ENCODE measurements around the gene HIVEP3. TPM values are rescaled to one million over a fixed set of nuclear protein-coding genes. Genes with fewer than 3 reads are reported as not detected.

HIVEP3 gene
- total and polyA plus RNA-seq, 2 experiments from 2014 or later, result 0.57 to 5.9 TPM

DNA sequence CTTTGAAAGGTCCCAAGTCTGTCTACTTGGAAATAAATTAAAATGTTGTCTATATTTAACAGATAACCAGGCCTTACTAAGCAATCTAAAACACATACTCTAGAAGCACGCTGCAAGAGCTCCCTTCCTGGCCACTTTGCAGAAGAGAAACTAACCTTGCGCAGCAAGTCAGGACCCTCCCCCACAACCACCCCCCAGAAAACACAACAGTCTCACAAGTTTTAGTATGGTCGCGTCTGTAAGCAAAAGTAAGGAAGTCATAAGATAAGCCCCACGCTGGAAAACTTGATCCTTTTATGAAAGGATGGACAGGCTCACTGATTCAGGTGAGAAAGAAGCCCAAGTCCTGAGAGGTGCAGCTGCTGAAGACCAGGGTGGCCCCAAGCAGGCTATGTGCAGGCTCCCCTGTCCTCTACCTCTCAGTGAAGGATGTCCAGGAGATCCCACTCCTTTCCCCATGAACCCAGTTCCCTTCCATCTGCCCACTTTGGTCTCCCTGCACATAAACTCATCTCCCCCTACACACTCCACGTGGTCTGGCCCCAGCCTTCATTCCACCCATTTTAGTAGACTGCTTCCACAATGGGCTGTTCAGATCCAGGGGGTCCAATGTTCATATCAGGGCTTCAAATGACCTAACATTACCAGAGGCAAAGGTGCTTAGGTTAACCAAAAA, 23.8 kb downstream of the HIVEP3 start:
- Histone ChIP-seq H3K79me2 (no peaks in the 10 kb centered on the region), H3K9me3 (ENCODE audit: low read depth) (no peaks in the 10 kb centered on the region), H3K36me3 (replicated peaks; ENCODE audit: insufficient read depth, low read depth) (no peaks in the 10 kb centered on the region), H3K27me3 (no peaks in the 10 kb centered on the region), H3K9me2 (replicated peaks; ENCODE audit: insufficient read depth) (no peaks in the 10 kb centered on the region), H4K20me1 (ENCODE audit: insufficient read depth, poor library complexity, severe bottlenecking) (no peaks in the 10 kb centered on the region), H3K27ac (peak overlapping the region; percentile 28), H3K4me3 (no peak overlapping the region), H3K4me1 (ENCODE audit: insufficient read depth) (peaks cover 7% of the 10 kb centered on the region), H3K4me2 (no peak overlapping the region), H2AFZ (no peak overlapping the region)
- no peak for DNase-seq (ENCODE audit: low spot score)
- WGBS (ENCODE audit: low lambda C conversion rate, missing lambda C conversion rate), result 80% methylated on average over 6 of the region's 6 CpGs
- TF ChIP-seq EZH2 (IDR thresholded peaks at IDR 0.05; ENCODE audit: borderline replicate concordance), result no peak

DNA sequence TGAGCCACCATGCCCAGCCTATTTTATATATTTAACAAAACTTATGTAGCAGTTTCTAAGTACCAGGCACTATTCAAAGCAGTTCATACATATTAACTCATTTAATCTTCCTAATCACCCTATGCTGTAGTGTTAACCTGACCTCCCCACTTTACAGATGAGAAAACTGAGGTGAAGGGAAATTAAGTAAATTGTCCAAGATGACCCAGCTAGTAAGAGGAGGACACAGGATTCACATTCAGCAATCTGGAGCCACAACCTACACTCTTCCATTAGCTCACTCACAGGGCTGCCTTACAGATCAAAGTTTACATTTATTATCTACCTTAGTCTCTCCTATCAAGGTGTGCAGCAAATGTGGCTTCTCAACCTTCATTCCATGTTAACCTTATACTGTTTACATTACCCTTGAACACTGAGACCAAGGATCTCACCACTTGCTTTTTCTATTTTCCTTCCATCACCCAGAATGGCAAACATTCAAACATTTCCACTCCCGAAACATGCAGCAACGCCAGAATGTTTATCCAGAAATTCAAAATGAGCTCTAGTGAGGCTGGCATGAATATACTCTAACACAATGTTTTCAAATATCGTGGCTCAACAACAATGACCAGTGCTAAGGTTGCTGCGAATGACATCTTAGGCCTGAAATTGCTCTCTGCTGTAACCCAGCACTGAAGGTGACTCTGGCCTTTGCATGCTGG, 24.5 kb downstream of the HIVEP3 start:
- WGBS (ENCODE audit: low lambda C conversion rate, missing lambda C conversion rate), result 56% methylated on average over 4 of the region's 4 CpGs
- no peaks in the 10 kb centered on the region for H3K9me2 ChIP-seq (replicated peaks; ENCODE audit: insufficient read depth)
- peak overlapping the region; percentile 53 for H3K27ac ChIP-seq
- TF ChIP-seq, protein P1, sequence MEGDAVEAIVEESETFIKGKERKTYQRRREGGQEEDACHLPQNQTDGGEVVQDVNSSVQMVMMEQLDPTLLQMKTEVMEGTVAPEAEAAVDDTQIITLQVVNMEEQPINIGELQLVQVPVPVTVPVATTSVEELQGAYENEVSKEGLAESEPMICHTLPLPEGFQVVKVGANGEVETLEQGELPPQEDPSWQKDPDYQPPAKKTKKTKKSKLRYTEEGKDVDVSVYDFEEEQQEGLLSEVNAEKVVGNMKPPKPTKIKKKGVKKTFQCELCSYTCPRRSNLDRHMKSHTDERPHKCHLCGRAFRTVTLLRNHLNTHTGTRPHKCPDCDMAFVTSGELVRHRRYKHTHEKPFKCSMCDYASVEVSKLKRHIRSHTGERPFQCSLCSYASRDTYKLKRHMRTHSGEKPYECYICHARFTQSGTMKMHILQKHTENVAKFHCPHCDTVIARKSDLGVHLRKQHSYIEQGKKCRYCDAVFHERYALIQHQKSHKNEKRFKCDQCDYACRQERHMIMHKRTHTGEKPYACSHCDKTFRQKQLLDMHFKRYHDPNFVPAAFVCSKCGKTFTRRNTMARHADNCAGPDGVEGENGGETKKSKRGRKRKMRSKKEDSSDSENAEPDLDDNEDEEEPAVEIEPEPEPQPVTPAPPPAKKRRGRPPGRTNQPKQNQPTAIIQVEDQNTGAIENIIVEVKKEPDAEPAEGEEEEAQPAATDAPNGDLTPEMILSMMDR (IDR thresholded peaks at IDR 0.05; ENCODE audit: poor library complexity), result no peak
- TF ChIP-seq EZH2 (IDR thresholded peaks at IDR 0.05; ENCODE audit: borderline replicate concordance) (no peak), EZH2phosphoT487 (IDR thresholded peaks at IDR 0.05; ENCODE audit: low read depth, severe bottlenecking, unreplicated experiment) (no peak)
- H3K27me3 ChIP-seq, result no peaks in the 10 kb centered on the region
- H3K4me3 ChIP-seq, result no peak overlapping the region
- no peak for DNase-seq (ENCODE audit: low spot score)
- H3K4me1 ChIP-seq (ENCODE audit: insufficient read depth), result peaks cover 7% of the 10 kb centered on the region
- no peaks in the 10 kb centered on the region for H3K36me3 ChIP-seq (replicated peaks; ENCODE audit: insufficient read depth, low read depth)
- H4K20me1 ChIP-seq (ENCODE audit: insufficient read depth, poor library complexity, severe bottlenecking), result no peaks in the 10 kb centered on the region
- H2AFZ ChIP-seq, result no peak overlapping the region
- no peak overlapping the region for H3K4me2 ChIP-seq
- no peaks in the 10 kb centered on the region for H3K9me3 ChIP-seq (ENCODE audit: low read depth)
- no peaks in the 10 kb centered on the region for H3K79me2 ChIP-seq

DNA sequence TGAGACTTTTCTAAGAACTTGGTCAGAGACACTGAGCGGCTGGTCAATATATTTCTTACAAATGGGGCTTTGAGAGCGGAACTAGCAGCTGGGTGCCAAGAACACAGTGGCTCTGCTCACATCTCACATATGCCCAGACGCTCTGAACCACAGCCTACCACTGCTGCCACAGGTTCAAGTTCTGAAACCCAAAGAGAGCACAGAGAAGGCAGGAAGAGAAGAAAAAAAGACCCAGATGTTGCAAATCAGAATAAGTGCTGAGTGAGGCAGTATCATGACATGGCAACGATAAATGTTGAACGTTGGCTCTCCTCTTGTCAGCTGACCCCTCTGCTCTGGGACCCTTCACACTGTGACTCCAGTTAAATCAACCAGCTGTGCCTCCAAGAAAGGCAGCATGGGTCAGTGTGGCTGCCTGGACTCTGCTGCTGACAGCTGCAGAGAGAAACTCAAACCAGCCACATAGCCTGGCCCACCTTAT, 26.4 kb downstream of the HIVEP3 start:
- H3K4me1 ChIP-seq (ENCODE audit: insufficient read depth), result peaks cover 7% of the 10 kb centered on the region

More for the DNA sequence above, 26.4 kb downstream of the HIVEP3 start:
- Histone ChIP-seq H4K20me1 (ENCODE audit: insufficient read depth, poor library complexity, severe bottlenecking) (no peaks in the 10 kb centered on the region), H3K79me2 (no peaks in the 10 kb centered on the region), H3K4me3 (no peak overlapping the region), H2AFZ (no peak overlapping the region), H3K36me3 (replicated peaks; ENCODE audit: insufficient read depth, low read depth) (no peaks in the 10 kb centered on the region), H3K27ac (no peak overlapping the region), H3K9me2 (replicated peaks; ENCODE audit: insufficient read depth) (no peaks in the 10 kb centered on the region), H3K4me2 (no peak overlapping the region), H3K27me3 (no peaks in the 10 kb centered on the region), H3K9me3 (ENCODE audit: low read depth) (no peaks in the 10 kb centered on the region)
- DNase-seq (ENCODE audit: low spot score), result no peak
- TF ChIP-seq, protein P1 (IDR thresholded peaks at IDR 0.05; ENCODE audit: poor library complexity), result no peak
- TF ChIP-seq EZH2phosphoT487 (IDR thresholded peaks at IDR 0.05; ENCODE audit: low read depth, severe bottlenecking, unreplicated experiment) (no peak), EZH2 (IDR thresholded peaks at IDR 0.05; ENCODE audit: borderline replicate concordance) (no peak)
- WGBS (ENCODE audit: low lambda C conversion rate, missing lambda C conversion rate), result 76% methylated on average over 5 of the region's 5 CpGs
